Skin of body (tissue), 2 donors: ENCODE measurements around the gene FCER2. TPM values are rescaled to one million over a fixed set of nuclear protein-coding genes. Genes with fewer than 3 reads are reported as not detected.

Experiments used
- DNase-seq: peaks from one replicate; lab custom pipeline; 2025; lab: John Stamatoyannopoulos, UW
- total RNA-seq: library from RNA; depleted of rRNA; stranded (reverse); fragments of >200 nt; gene quantifications from one replicate; pipeline ENCODE4 v1.2.3, GENCODE V29; 2014

The FCER2 gene
- total RNA-seq, 1 donor from 2014 or later: 0.20 TPM

- no peak for DNase-seq
Observed at GRCh38 chr19:7733376-7733775, 31.4 kb upstream of the FCER2 start.

DNA sequence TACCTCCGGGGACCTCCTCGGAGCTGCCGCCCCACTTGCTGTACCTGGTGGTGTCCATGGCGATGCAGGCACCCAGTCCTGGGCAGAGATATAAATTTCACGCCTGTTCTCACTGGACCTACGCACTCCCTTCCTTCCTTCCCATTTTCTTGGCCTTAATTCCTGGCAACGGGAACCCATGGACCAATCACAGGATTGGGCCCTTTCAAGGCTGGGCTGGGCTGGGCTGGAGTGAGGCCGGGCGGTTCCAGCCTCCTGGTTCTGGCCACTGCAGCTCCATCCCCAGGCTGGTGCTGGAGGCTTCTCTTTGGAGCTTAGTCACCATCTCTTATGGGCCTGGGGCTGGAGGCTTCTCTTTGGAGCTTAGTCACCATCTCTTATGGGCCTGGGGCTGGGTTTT is 30.1 kb upstream of the FCER2 start, which contains the start of gene CLEC4G:
Gene CLEC4G (minus strand): TSS at position 66 of the 400 bp plus-strand sequence. CDS start 8 bp downstream, at position 58.
- no peak for DNase-seq

DNA sequence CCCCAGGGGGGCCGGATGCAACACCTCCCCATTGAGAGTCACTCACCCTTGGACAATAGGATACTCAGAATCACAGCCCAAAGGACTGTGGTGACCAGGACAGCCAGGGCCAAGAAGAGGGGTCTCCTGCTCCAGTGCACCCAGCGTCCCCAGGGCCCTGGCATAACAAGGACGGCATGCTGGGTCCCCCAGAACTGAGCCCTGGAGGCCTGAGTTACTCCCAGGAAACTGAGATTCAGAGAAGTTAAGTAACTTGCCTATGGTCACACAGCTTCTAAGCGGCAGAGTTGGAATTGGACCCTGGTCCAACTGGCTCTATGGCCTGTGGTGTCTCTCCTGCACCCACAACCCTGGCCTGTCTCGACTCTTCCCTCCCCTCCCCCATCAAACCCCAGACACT is 29.7 kb upstream of the FCER2 start:
- no peak for DNase-seq

- DNase-seq: no peak
Observed at GRCh38 chr19:7731218-7731595, 29.3 kb upstream of the FCER2 start.

- no peak for DNase-seq
Observed at GRCh38 chr19:7730286-7731217, 28.6 kb upstream of the FCER2 start.

GRCh38 chr19:7729831-7730285 is 27.9 kb upstream of the FCER2 start:
- no peak for DNase-seq

DNA sequence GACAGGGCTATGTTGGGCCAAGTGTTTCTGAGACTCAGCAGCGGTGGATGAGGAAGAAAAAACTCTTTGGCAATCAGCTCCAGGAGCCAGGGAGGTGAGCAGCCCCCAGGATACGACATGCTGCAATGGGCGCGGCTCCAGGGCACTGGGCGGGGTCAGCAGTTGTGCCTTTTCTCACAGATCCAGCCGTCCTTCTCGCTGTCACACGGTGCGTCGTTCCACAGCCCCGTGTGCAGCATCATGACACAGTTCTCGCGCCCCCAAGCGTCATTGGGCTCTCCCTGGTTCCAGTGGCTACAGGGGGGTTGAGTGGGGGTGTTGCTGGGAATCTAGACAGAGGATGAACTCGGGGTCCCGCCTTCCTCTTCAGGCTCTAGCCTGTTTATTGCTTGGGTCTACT is 27.3 kb upstream of the FCER2 start:
- DNase-seq: no peak

DNA sequence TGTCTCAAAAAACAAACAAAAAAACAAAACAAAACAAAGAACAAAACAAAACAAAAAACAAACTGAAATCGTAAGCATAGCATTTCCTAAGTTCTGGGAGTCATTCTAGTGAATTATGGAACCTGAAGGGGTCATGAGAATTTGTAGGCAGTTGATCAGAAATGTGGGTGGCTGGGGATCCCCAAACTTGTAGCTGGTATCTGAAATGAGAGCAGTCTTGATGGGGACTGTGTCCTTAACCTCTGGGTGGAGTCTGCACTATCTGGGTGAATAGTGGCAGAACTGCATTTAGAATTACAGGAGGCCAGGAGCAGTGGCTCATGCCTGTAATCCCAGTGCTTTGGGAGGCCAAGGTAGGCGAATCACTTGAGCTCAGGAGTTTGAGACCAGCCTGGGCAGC is 23.9 kb upstream of the FCER2 start:
- no peak for DNase-seq

GRCh38 chr19:7722231-7722651 is 20.3 kb upstream of the FCER2 start:
- no peak for DNase-seq

- DNase-seq: no peak
Observed at GRCh38 chr19:7720351-7720750, 18.4 kb upstream of the FCER2 start.

GRCh38 chr19:7718668-7719067 is 16.7 kb upstream of the FCER2 start:
- no peak for DNase-seq

DNA sequence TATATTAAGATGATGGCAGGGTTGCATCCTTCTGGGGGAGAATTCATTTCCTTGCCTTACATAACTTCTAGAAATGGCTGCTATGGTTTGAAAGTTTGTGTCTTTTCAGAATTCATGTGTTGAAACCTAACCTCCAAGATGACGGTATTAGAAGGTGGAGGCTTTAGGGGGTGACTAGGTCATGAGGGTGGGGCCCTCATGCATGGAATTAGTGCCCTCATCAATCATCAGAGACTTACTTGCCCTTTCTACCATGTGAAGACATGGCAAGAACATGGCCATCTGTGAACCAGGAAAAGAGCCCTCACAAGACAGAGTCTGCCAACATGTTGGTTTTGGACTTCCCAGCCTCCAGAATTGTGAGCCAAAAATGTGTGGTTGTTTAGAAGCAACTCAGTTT is 14.8 kb upstream of the FCER2 start:
- no peak for DNase-seq

DNA sequence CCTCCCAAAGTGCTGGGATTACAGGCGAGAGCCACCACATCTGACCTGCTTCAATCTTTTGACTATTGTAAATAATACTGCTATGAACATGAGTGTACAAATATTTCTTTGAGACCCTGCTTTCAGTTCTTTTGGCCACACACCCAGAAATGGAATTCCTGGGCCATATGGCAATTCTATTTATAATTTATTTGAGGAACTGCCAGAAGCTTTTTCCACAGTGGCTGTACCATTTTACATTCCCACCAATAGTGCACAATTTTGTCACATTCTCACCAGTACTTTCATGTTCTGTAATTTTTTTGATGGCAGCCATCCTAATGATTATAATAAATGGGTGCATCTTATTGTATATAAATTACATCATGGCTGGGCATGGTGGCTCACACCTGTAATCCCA is 13.7 kb upstream of the FCER2 start:
- no peak for DNase-seq

- no peak for DNase-seq
Observed at GRCh38 chr19:7710616-7711015, 8.7 kb upstream of the FCER2 start.

- no peak for DNase-seq
Observed at GRCh38 chr19:7709932-7710460, 8.1 kb upstream of the FCER2 start.

GRCh38 chr19:7706955-7707456 is 5.1 kb upstream of the FCER2 start:
- no peak for DNase-seq

GRCh38 chr19:7706188-7706954 is 4.4 kb upstream of the FCER2 start:
- DNase-seq: no peak

- no peak for DNase-seq
Observed at GRCh38 chr19:7705387-7706187, 3.7 kb upstream of the FCER2 start.

GRCh38 chr19:7704280-7705060 is 2.5 kb upstream of the FCER2 start:
- DNase-seq: no peak

DNA sequence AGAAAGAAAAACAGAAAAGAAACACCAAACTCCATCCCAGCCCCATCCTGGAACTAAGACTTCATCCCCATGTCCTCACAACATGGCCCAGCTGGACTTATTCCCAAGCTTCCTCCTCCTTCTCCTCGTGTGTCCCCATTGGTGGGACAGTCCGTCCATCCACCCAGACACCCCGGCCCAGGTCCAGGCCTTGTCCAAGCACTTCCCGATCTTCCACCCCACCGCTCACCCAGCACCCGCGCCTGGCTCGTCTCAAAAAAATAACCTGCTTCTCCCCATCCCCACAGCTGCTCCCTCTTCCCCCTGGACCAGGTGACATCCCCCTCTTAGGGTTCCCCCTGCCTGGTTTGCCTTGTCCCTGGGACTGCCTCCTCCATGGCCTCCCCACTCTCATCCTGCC is 1.4 kb upstream of the FCER2 start:
- no peak for DNase-seq
